ENCODE data around the gene CHCHD4.

CHCHD4 gene

DNA sequence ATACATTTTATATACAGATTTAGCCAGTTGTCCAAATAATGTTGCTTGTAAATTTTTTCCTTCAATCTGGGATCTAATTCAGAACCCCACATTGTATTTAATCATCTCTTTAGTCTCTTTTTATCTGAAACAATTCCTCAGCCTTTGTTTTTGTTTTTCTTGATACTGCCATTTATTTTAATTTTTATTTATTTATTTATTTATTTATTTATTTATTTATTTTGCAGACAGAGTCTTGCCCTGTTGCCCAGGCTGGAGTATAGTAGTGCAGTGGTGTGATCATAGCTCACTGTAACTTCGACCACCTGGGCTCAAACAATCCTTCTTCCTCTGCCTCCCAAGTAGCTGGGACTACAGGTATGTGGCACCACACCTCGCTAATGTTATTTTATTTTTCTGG is 61.5 kb downstream of the CHCHD4 start:
- H3K27me3 ChIP-seq (ENCODE audit: low read length), result no peaks in the 10 kb centered on the region
- H3K36me3 ChIP-seq (ENCODE audit: low read length), result no peaks in the 10 kb centered on the region
- H3K4me3 ChIP-seq (ENCODE audit: insufficient read depth, low read length, poor library complexity, severe bottlenecking), result no peak overlapping the region
- H3K9me2 ChIP-seq (replicated peaks; ENCODE audit: insufficient read depth, low read length), result no peaks in the 10 kb centered on the region
- no peaks in the 10 kb centered on the region for H3K9me3 ChIP-seq (ENCODE audit: insufficient read depth, low read length)
- no peaks in the 10 kb centered on the region for H3K79me2 ChIP-seq (ENCODE audit: insufficient read depth, low read length)
- no peaks in the 10 kb centered on the region for H4K20me1 ChIP-seq (ENCODE audit: low read depth, low read length)
- TF ChIP-seq EZH2phosphoT487 (conservative IDR thresholded peaks at IDR 0.05; ENCODE audit: low read length), result no peak
- no peak overlapping the region for H3K4me2 ChIP-seq (ENCODE audit: low read depth, low read length, poor library complexity, severe bottlenecking)
- H3F3A ChIP-seq (ENCODE audit: insufficient read depth), result no peaks in the 10 kb centered on the region
- no peak overlapping the region for H3K27ac ChIP-seq (ENCODE audit: low read depth, low read length)
- H3K9ac ChIP-seq (ENCODE audit: low read length), result no peak overlapping the region
- H2AFZ ChIP-seq (ENCODE audit: low read depth, low read length, severe bottlenecking), result no peak overlapping the region
